Measurements from ENCODE around the gene ANKRD33B. TPM values are rescaled to one million over a fixed set of nuclear protein-coding genes. Genes with fewer than 3 reads are reported as not detected.
A peak's percentile ranks its signal among the peaks of the same experiment; 100 is the strongest.
"Not testable (repeated sequence)": the region's sequence is repeated elsewhere in the genome, so short reads cannot be mapped to it uniquely, and the experiment has no call there.

ANKRD33B gene
- total RNA-seq, 1 experiment from 2014 or later, result 9.6 TPM

GRCh38 chr5:10565785-10566542 is 2.1 kb downstream of the ANKRD33B start:
- H3K9me3 ChIP-seq, result no peaks in the 10 kb centered on the region
- no peaks in the 10 kb centered on the region for H3K27me3 ChIP-seq
- H3K4me3 ChIP-seq, result peak overlapping the region; percentile 81
- peaks cover 26% of the 10 kb centered on the region for H3K36me3 ChIP-seq
- peak; percentile 22 for DNase-seq

- no peak for DNase-seq
- Histone ChIP-seq H3K4me3 (peak overlapping the region; percentile 81), H3K9me3 (no peaks in the 10 kb centered on the region), H3K27me3 (no peaks in the 10 kb centered on the region), H3K36me3 (peaks cover 26% of the 10 kb centered on the region)
Measured at GRCh38 chr5:10566543-10567068, 2.7 kb downstream of the ANKRD33B start.

- Histone ChIP-seq H3K4me3 (peak overlapping the region; percentile 81), H3K9me3 (no peaks in the 10 kb centered on the region), H3K36me3 (peaks cover 28% of the 10 kb centered on the region), H3K27me3 (no peaks in the 10 kb centered on the region)
- no peak for DNase-seq
Measured at GRCh38 chr5:10567121-10567591, 3.3 kb downstream of the ANKRD33B start.

GRCh38 chr5:10567781-10568321 is 4.0 kb downstream of the ANKRD33B start:
- DNase-seq, result no peak
- H3K9me3 ChIP-seq, result no peaks in the 10 kb centered on the region
- H3K4me3 ChIP-seq, result peak overlapping the region; percentile 81; the same call in 1 of the 2 replicates
- no peaks in the 10 kb centered on the region for H3K27me3 ChIP-seq
- peaks cover 35% of the 10 kb centered on the region for H3K36me3 ChIP-seq

GRCh38 chr5:10570540-10570939 is 6.7 kb downstream of the ANKRD33B start:
- not testable (repeated sequence) for H3K27me3 ChIP-seq, H3K9me3 ChIP-seq, DNase-seq

GRCh38 chr5:10572451-10572850 is 8.6 kb downstream of the ANKRD33B start:
- Histone ChIP-seq H3K27me3 (no peaks in the 10 kb centered on the region), H3K9me3 (no peaks in the 10 kb centered on the region), H3K36me3 (peaks cover 28% of the 10 kb centered on the region), H3K4me3 (no peak overlapping the region)
- no peak for DNase-seq

More at GRCh38 chr5:10570540-10570939, 6.7 kb downstream of the ANKRD33B start:
- not testable (repeated sequence) for H3K4me3 ChIP-seq
- peaks cover 39% of the 10 kb centered on the region for H3K36me3 ChIP-seq

GRCh38 chr5:10573487-10574145 is 9.7 kb downstream of the ANKRD33B start:
- Histone ChIP-seq H3K27me3 (no peaks in the 10 kb centered on the region), H3K4me3 (no peak overlapping the region), H3K9me3 (no peaks in the 10 kb centered on the region), H3K36me3 (peaks cover 25% of the 10 kb centered on the region)
- DNase-seq, result no peak

GRCh38 chr5:10574879-10575278 is 11.0 kb downstream of the ANKRD33B start:
- H3K36me3 ChIP-seq, result peaks cover 24% of the 10 kb centered on the region
- not testable (repeated sequence) for DNase-seq, H3K9me3 ChIP-seq, H3K27me3 ChIP-seq, H3K4me3 ChIP-seq

- Histone ChIP-seq H3K4me3 (no peak overlapping the region), H3K36me3 (peaks cover 30% of the 10 kb centered on the region), H3K27me3 (no peaks in the 10 kb centered on the region), H3K9me3 (no peaks in the 10 kb centered on the region)
- DNase-seq, result no peak
Measured at GRCh38 chr5:10576121-10576789, 12.4 kb downstream of the ANKRD33B start.

GRCh38 chr5:10576790-10577189 is 12.9 kb downstream of the ANKRD33B start:
- no peaks in the 10 kb centered on the region for H3K27me3 ChIP-seq

GRCh38 chr5:10577371-10578292 is 13.8 kb downstream of the ANKRD33B start:
- Histone ChIP-seq H3K27me3 (no peaks in the 10 kb centered on the region), H3K9me3 (no peaks in the 10 kb centered on the region), H3K4me3 (no peak overlapping the region), H3K36me3 (peaks cover 36% of the 10 kb centered on the region)
- DNase-seq, result no peak

More at GRCh38 chr5:10576790-10577189, 12.9 kb downstream of the ANKRD33B start:
- Histone ChIP-seq H3K4me3 (no peak overlapping the region), H3K9me3 (no peaks in the 10 kb centered on the region), H3K36me3 (peaks cover 35% of the 10 kb centered on the region)
- no peak for DNase-seq

GRCh38 chr5:10578293-10578665 is 14.4 kb downstream of the ANKRD33B start:
- Histone ChIP-seq H3K36me3 (peaks cover 32% of the 10 kb centered on the region), H3K9me3 (no peaks in the 10 kb centered on the region), H3K27me3 (no peaks in the 10 kb centered on the region), H3K4me3 (no peak overlapping the region)
- no peak for DNase-seq

GRCh38 chr5:10578869-10579268 is 15.0 kb downstream of the ANKRD33B start:
- Histone ChIP-seq H3K4me3 (no peak overlapping the region), H3K36me3 (peaks cover 38% of the 10 kb centered on the region), H3K27me3 (no peaks in the 10 kb centered on the region), H3K9me3 (no peaks in the 10 kb centered on the region)
- no peak for DNase-seq

GRCh38 chr5:10579536-10580521 is 16.0 kb downstream of the ANKRD33B start:
- Histone ChIP-seq H3K4me3 (no peak overlapping the region), H3K36me3 (peaks cover 45% of the 10 kb centered on the region), H3K9me3 (no peaks in the 10 kb centered on the region), H3K27me3 (no peaks in the 10 kb centered on the region)
- no peak for DNase-seq

Data from MG63 (cell line).